Activated T-cell treated with anti-CD3 and anti-CD28 coated beads for 48 hours (primary cell): ENCODE data around the gene MIF4GD.
"Not testable (repeated sequence)": the region's sequence is repeated elsewhere in the genome, so short reads cannot be mapped to it uniquely, and the experiment has no call there.

Source experiments
- DNase-seq: peaks from one replicate; pipeline ENCODE4 v3.0.0-alpha.2; 2020; ENCODE audit warnings: low read depth

The MIF4GD gene, protein sequence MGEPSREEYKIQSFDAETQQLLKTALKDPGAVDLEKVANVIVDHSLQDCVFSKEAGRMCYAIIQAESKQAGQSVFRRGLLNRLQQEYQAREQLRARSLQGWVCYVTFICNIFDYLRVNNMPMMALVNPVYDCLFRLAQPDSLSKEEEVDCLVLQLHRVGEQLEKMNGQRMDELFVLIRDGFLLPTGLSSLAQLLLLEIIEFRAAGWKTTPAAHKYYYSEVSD

DNA sequence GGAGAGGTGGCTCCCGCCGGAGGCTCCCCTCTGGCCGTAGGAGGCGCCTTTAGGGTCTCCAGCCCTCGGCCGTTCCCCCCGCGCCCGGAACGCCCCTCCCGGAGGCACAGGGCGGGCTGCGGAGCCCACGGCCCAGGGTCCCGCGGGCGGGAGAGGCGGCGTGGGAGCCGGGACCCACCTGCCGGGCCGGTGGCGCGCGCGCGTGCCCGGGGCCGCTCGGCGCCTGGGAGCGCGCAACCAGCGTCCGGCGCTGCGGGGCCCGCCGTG is at the start of gene MIF4GD:
MIF4GD (minus strand) TSS at position 266 of the 267 bp plus-strand sequence. CDS start 1,036 bp downstream, outside the sequence.
- no peak for DNase-seq

DNA sequence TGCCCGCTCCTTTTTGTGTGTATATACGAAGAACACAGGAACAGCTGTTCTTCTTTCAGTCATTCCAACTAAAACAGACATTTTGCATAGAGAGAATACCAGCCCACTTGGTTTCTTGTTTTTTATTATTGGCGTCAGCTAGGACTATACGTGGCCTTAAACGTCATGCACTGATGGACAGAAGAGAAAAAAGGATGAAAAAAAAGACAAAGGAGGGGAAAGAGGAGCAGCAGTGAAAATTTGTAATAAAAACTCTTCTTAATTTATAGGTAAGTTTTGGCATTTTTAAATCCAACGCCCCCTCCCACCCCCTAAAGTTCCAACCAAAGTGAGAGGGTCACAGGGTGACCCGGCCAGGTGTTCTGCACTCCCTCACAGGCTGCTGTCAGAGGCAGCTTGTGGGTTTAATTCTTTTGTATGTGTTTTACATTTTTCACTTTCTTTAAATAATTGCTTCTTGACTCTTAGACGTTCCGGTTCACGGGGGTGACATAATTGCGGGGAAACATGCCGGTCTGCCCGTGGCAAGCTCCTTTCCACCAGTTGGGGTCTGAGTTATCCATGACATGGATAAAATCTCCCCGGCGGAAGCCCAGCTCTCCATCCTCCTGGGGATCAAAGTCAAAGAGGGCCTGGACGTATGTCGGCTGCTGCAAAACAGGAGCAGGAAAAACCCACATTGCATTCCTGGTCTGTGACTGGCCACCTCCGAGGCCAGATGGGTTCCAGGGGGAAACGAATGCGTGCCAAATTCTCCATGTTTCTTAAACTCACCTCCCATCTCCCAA is 49.1 kb upstream of the MIF4GD start:
- DNase-seq: no peak

DNA sequence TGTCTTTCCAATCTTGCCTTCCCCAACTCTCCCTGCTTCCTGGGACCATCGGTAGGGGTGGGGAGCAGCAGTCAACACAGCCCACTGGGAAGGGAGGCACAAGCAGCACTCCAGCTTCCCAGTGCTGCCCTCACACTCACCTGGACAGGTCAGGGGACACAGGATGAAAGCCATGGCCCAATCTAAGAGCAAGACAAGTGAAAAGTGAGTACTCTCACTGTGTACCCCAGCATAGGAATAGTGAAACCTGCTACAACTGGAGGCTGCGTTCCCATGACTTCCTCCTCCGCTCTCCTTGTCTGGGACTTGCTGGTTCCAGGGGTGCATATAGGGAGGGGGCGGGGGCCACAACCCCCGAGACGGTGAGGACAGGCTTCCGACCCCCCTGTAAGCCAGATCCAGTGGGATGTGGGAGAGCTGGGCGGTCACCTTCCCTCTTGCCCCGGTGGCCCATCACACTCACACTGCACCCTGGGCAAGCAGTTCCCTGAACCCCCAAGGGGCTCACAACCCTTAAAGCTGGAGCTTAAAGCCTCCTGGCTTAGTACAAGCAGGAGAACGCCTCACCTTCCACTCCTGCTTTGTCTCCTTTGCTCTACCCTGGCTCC is 47.7 kb upstream of the MIF4GD start:
- no peak for DNase-seq

DNA sequence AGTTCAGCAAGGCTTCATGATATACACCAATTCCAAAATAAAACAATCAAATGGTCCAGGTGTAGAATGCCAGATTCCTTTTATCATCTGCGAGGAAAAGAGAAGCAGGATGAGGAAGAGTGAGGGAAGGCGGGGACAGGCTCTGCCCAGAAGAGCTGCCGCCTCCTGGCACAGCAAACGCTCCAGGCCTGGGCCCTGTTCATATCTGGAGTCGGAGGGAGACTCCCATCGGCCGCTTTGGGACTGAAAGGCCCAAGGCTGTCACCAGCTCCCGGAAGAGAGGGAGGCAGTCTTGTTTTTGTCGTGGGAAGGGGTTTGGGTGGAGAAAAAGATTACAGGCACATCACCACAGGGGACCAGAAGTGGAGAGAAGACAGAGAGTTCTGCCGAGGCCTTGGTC is 47.2 kb upstream of the MIF4GD start:
- DNase-seq: no peak

DNA sequence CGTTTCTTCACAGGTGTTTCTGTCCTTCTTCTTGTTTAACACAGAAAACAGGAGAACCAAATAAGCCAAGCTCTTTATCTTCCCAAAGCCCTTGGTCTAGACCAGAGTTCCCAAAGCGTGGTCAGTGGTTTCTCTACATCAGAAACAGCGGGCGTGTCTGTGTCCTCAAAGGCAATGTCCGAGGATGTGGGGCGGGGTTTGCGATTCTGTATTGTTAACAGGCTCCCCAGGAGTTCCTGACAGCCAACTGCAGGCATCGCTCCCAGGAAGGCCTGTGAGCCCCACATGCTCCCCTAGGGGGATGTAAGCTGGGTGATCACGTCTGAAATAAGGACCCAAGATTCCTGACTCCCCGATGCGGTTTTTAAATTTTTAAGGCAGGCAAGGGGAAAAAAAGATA is 46.6 kb upstream of the MIF4GD start:
- no peak for DNase-seq

DNA sequence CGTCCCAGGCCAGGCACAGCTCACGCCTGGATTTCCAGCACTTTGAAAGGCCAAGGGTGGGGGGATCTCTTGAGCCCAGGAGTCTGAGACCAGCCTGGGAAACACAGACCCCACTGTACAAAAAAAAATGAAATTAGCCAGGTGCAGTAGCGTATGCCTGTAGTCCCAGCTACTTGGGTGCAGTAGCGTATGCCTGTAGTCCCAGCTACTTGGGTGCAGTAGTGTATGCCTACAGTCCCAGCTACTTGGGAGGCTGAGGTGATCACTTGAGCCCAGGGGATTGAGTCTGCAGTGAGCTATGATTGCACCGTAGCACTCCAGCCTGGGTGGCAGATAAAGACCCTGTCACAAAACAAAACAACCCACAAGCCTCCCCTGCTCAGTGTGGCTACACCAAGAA is 45.2 kb upstream of the MIF4GD start:
- DNase-seq: no peak

DNA sequence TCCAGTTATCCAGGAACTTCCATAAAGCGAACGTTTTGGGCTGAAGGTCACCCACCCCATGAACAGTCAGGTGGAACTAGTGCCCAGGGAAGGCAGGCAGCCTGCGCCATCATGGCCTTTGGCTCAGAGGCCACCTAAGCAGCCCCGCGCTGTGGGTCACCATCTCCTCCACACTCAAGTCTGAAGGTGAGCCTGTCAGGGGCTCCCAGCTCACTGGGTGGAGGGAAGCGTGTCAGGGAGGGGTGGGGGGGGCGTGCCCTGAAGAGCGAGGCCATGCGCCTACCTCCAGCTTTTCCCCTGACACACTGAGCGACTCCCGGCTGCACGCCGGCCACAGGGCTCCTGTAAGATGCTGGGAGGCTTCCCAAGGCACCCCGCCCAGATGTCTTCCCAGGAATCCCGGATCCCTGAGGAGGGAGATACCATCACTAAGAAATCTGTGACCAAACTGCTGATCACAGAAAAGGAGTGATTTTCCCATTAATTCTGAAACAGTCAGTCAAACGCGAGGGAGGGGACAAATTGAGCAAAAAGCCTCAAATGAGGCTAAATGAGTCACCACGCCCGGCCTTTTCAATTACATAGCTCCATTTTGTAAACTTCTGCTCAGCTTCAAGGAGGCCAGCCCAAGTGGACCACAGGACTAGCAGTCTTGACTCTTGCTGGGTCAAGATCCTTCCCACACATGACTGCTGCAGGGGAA is 44.7 kb upstream of the MIF4GD start:
- DNase-seq: no peak

DNA sequence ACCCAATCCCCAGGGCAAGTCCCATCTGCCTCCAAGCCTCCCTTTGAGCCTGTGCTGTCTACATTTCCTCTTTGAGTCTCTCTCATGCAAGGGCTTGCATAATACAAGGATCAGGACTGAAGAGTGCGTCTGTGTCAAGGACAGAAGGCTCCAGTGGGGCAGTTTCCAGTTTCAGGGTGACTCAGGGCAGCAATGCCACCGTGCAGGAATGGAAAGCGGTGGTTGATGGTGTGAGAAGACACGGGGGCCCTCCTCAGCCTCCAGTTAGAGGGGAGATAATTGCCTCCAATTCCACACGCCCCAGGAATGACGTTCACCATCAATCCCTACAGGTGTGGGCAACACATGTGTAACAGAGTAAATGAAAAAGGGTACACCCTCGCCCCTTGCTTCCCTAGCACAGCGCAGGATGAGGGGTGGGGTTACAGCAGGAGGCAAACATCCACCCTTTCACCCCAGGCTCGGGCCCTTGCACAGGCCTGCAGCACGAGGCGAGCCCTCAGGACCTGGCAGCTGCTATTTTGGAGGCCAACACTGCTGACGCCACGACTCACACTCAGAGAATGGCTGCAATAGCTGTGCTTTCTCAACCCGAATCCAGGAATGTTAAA is 43.0 kb upstream of the MIF4GD start:
- DNase-seq: no peak

DNA sequence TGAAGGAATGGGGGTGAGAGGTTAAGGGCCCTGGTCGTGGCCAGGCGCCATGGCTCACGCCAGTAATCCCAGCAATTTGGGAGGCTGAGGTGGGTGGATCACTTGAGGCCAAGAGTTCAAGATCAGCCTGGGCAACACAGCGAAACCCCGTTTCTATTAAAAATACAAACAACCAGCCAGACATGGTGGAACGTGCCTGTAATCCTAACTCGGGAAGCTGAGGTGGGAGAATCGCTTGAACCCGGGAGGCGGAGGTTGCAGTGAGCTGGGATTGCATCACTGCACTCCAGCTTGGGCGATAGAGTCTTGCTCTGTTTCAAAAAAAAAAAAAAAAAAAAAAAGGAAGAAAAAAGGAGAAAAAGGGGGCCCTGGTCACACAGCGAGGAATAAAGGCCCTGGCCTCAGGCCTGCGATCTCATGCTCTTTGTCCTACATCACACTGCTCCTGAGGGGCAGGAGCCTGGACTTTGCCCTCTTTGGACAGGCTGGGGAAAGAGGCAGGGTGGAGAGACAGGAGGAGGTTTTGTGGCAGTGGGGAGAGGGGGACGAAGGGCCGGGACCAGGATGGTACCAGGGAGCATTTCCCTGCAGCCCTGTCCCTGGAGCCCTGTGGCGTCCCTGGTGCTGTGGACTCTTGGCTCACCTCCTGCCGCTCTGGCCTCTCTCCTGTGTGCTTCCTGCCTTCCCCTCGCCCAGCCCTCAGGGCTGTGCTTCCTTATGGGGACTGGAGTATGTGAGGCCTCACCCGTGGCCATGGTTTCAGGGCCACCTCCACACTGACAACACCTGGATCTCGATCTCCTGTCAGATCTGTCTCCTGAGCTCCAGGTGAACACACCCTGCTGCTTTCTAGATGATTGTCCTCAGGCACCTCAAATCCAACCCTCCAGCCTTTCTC is 38.0 kb upstream of the MIF4GD start:
- DNase-seq: no peak

DNA sequence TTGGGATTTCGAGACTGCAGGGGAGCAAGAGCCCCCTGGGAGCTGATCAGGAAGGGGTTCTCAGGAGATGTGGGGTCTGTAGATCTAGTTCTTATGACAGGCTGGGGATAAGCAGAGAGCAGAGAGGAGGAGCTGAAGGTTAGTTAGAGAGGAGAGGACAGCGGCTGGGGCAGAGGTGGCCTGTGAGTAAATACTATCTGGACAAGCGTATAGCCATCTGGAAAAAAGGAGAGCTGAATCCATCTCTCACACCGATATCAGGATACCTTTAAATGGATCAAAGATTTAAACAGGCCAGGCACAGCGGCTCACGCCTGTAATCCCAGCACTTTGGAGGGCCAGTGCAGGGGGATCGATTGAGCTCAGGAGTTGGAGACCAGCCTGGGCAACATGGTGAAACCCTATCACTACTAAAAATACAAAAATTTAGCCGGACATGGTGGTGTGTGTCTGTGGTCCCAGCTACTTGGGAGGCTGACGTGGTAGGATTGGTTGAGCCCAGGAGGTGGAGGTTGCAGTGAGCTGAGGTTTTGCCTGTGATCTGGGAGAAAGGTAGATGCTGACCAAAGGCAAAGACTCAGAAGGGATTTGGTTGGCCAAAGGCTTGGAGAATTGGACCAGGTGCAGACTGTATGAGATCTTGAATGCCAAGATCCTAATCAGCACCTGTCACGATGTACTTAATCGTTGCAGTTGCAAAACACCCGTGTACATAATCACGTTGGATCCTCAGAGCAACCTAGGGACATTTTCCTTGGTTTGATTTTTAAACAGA is 37.1 kb upstream of the MIF4GD start:
- no peak for DNase-seq

DNA sequence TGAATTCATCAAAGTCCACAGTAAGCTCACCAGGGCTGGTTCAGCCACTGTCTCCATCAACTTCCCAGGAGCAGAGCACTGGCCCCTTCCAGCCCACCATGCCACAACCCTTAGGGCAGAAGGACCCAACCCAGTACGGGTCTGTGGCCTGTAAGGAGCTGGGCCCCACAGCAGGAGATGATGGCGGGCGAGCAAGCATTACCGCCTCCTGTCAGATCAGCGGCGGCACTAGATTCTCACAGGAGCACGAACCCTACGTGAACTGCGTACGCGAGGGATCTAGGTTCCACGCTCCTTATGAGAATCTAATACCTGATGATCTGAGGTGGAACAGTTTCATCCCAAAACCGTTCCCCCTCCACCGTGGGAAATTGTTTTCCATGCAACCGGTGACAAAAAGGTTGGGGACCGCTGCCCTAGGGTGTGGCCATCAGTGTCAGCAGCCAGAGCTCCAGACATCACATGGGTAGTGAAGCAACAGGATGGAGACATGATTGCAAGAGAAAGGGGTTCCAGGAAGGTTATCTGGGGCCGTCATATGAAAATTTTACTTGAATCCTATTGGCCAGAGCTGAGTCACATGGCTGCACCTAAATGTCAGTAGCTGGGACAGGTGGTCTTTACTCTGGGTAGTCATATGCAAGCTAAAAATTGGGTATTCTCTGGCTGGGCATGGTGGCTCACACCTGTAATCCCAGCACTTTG is 30.6 kb upstream of the MIF4GD start:
- DNase-seq: no peak

DNA sequence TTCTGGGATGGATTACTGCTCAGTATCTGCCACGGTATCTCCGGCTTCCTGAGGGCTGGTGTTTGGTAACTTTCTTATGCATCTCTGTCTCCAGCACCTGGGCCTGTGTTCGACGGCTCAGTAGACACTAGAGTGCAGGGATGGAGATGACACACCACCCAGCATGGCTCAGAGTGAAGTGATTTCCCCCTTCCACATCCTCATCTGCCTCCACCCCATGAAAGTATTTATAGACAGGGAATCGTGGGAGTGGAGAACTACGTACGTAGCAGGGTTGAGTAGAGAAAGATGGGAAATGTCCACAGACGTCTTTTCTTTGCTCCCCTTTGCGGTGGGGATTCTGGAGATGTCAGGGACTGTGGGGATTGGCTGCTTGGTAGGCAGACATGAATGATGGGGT is 30.0 kb upstream of the MIF4GD start:
- DNase-seq: no peak

DNA sequence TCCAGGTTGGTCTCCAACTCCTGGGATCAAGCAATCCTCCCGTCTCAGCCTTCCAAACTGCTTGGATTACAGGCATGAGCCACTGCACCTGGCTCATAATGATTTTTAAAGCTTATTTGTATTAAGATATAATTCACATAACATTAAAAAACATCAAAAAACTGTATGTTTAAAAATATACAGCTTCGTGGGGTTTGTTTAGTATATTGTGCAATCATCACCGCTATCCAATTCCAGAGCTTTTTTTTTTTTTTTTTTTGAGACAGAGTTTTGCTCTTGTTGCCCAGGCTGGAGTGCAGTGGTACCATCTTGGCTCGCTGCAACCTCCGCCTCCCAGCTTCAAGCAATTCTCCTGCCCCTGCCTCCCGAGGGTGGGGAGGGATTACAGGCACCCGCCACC is 29.2 kb upstream of the MIF4GD start:
- DNase-seq: no peak

DNA sequence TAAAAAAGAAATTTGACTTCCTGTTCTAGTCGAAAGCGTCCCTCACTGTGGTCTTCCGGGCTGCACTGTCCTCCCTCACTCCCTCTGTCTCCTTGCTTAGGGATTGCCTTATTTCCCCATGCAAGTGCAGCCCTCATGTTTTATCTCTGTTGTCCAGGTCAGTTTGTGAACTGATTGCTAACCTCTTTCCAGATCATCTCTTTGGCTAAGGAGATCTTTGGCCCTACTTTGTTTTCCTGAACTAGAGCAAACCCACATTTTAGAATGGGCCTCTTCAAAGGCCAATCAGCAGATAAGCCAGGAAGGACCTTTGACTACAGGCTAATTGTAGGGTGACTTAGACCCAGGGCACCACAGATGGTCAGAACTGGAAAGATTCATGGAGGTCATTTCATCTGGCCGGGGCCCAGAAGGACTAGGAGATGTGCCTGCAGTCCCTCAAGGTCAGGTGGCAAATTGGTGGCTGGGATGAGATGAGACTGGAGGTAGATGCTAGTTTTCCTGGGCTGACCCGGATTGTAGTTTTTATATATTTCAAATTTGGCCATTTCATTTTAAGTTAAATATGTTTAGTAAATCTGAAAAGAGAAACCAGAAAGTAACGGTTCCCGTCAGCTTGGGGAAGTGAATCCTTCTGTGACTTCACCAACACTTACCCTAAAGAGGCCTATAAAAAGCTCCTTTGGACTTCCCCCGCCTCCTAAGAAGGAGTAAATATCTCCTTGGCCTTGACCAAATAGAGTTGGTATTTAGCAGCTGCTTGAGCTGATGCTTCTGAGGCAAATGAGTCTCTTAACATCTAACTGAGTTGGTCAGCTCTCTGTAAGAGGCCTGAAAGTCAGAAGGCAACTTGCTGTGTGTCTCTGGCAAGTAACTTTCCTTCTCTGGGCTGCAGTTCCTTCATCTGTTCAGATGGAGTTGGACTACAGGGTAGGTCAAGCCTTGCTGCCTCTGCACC is 24.4 kb upstream of the MIF4GD start:
- DNase-seq: no peak

DNA sequence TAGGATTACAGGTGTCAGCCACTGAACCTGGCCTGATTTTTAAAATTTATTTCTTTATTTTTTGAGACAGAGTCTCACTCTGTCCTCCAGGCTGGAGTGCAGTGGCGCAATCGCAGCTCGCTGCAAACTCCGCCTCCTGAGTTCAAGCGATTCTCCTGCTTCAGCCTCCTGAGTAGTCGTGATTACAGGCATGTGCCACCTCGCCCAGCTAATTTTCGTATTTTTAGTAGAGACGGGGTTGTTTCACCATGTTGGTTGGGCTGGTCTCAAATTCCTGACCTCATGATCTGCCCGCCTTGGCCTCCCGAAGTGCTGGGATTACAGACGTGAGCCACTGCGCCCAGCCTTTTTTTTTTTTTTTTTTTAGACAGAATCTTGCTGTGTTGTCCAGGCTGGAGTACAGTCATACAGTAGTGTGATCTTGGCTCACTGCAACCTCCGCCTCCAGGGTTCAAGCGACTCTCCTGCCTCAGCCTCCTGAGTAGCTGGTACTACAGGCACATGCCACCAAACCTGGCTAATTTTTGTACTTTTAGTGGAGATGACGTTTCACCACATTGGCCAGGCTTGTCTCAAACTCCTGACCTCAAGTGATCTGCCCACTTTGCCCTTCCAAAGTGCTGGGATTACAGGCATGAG is 21.9 kb upstream of the MIF4GD start:
- not testable (repeated sequence) for DNase-seq

DNA sequence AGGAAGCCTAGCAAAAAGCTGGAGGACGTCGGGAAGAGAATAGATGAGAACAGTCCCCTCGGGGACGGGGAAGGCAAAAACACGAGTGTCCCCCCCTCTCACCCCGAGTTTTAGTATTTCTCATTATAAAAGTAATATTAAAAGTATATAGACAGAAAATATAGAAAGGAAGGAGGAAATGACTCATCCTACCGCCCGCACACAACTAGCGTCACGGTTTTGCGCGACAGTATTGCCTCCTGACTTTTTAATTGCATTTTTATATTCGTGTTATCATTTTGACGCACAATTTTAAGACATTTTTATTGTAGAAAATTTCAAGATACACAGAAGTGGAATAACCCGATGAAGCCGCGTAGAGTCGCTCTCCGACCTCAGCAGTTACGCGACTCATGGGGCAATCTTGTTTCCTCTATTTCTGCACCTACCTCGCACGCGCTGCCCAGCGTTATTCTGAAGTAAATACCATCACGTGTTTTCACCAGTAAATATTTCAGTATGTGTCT is 18.9 kb upstream of the MIF4GD start:
- peak; percentile 57 for DNase-seq

DNA sequence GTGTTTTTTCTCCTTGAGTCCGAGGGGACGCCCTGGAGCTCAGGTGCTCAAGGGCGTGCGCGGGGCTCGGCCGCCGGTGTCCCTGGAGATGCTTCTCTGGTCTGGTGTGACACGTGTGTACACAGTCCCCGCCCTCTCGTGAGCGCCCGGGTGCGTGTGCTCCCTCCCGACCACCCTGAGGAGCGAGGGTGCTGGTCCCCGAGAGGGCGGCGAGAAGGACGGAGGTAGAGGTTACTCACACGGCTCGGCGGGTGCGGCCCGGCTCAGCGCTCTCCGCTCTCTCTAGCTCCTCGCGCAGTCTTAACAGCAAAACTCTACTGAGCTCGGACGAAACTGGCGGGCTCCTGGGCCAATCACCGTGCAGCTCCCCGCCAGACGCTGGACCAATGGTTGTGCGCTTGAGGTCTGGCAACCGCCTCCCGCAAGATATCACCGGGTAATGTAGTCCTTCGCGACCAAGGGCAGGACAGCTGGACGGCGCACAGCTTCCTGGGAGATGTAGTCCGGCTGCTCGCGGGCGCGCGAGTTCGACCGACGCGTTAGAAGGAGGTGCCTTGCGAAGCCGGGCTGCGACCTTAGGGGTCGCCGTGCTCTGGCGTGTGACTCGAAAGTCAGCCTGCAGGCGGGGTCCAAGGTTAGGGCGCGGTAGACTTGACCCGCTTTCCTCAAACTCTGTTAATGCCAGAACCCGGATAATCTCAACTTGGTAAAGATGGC is 18.2 kb upstream of the MIF4GD start, which contains the start of gene SLC25A19:
SLC25A19 (minus strand) TSS at position 319 of the 717 bp plus-strand sequence. CDS start 2,669 bp downstream, outside the sequence.
- peak; percentile 95 for DNase-seq
